Colonic mucosa (tissue), 4 donors: ENCODE results near the gene CHAMP1. TPM values are rescaled to one million over a fixed set of nuclear protein-coding genes. Genes with fewer than 3 reads are reported as not detected.

Source experiments
- DNase-seq: peaks from one replicate; pipeline ENCODE4 v3.0.0-alpha.2; 2020
- H3K27ac ChIP-seq: fragments of 200-600 bp; one replicate; pipeline ENCODE4 v1.8.0; 2021
- H3K27me3 ChIP-seq: fragments of 200-600 bp; one replicate; pipeline ENCODE4 v1.8.0; 2021
- H3K36me3 ChIP-seq: fragments of 200-600 bp; one replicate; pipeline ENCODE4 v1.8.0; 2021
- H3K4me1 ChIP-seq: fragments of 200-600 bp; one replicate; pipeline ENCODE4 v1.8.0; 2021; ENCODE audit warnings: mild to moderate bottlenecking
- H3K4me3 ChIP-seq: fragments of 200-600 bp; one replicate; pipeline ENCODE4 v1.8.0; 2021
- H3K9ac ChIP-seq, 2 donors: one replicate each; pipeline ENCODE4 v1.7.0; 2013; ENCODE audit warnings: control low read depth in 2 of 2, low read depth in 2 of 2, low read length in 2 of 2
- H3K9me3 ChIP-seq: fragments of 200-600 bp; one replicate; pipeline ENCODE4 v1.8.0; 2021
- intact Hi-C: fragments of 100-400 bp; cut with DNase I; formaldehyde crosslinking; loops from one replicate; pipeline ENCODE4 v1.14.1; 2022
- total RNA-seq, 2 donors: library from RNA; stranded (reverse); fragmentation: NEBNext Ultra II Directional in 1 of 2; extraction: Animal tissue kit (Norgen Biotek cat#: 25700) in 1 of 2; gene quantifications; one replicate each; pipeline ENCODE4 v1.2.1, GENCODE V29; 2021
- TF ChIP-seq, protein P1 (sequence below): fragments of 200-600 bp; IDR thresholded peaks from one replicate; pipeline ENCODE4 v1.8.0; 2022; ENCODE audit warnings: antibody characterized with exemption, mild to moderate bottlenecking
- donor health status: healthy.
- donor health status: DM: no; HTN: no; CAD: no.
- donor health status: DM: no; HTN: no; CAD: no.

The CHAMP1 gene
- total RNA-seq, 2 donors from 2014 or later: 13.1 to 19.2 TPM

DNA sequence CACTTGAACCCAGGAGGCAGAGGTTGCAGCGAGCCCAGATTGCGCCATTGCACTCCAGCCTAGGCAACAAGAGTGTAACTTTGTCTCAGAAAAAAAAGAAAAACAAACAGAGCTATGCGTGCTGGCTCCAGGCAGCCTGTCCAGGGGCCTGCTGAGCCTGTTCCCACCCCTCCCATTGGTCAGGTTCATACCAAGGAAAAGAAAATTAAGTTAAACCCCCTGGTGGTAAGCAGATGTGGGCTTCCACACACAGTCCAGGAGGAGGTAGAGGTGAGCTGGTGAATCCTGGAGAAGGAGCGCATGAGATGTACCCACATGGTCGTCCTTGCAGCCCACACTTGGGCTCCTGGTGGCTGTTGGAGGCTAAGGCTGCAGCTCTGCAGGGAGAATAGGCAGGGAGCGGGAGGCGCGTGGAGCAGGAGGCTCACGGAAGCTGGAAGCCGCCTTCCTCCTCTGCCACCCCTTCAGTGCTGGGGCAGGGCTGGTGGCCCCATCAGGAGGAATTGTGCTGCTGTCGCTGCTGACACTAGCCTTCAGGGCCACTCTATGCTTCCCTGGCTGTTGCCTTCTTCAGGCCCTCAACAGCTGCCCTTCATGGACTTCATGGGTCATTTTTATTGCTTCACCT, 10.5 kb upstream of the CHAMP1 start:
- Histone ChIP-seq H3K9me3 (no peaks in the 10 kb centered on the region), H3K27me3 (no peaks in the 10 kb centered on the region), H3K36me3 (peaks cover 4% of the 10 kb centered on the region), H3K4me1 (no peaks in the 10 kb centered on the region), H3K9ac (no peak overlapping the region), H3K4me3 (no peak overlapping the region), H3K27ac (no peak overlapping the region)
- intact Hi-C loops: no loop called here
- DNase-seq: no peak
- TF ChIP-seq, protein P1, sequence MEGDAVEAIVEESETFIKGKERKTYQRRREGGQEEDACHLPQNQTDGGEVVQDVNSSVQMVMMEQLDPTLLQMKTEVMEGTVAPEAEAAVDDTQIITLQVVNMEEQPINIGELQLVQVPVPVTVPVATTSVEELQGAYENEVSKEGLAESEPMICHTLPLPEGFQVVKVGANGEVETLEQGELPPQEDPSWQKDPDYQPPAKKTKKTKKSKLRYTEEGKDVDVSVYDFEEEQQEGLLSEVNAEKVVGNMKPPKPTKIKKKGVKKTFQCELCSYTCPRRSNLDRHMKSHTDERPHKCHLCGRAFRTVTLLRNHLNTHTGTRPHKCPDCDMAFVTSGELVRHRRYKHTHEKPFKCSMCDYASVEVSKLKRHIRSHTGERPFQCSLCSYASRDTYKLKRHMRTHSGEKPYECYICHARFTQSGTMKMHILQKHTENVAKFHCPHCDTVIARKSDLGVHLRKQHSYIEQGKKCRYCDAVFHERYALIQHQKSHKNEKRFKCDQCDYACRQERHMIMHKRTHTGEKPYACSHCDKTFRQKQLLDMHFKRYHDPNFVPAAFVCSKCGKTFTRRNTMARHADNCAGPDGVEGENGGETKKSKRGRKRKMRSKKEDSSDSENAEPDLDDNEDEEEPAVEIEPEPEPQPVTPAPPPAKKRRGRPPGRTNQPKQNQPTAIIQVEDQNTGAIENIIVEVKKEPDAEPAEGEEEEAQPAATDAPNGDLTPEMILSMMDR: no peak

DNA sequence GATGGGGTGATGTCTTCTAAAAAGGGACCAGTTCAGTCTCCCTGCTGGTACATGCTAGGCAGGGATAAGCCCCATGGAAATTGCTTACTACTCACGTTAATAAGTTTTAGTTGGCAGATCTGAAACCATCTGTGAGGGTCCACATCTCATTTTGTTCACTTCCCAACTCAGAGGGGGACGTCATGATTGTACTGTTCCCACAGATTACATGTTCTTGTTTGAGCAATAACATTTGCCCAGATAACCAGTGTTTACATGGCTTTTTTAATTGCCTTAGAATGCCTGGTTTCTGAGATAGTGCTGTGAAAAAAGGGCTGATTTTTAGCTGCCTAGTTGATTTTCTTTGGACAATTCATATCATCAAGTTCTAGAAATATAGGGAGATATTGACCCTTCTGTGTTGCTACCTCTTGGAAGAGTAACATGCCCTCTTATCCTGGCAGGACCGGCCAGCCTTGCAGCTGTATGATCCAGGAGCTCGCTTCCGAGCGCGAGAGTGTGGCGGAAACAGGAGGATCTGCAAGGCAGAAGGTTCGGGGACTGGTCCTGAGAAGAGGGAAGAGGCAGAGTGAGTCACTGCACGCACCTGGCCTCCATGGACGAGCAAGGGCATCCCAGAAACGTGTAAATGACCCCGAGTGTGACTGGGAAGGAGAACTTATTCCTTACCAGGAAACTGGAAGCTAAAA, 9.8 kb upstream of the CHAMP1 start:
- no peak overlapping the region for H3K27ac ChIP-seq

DNA sequence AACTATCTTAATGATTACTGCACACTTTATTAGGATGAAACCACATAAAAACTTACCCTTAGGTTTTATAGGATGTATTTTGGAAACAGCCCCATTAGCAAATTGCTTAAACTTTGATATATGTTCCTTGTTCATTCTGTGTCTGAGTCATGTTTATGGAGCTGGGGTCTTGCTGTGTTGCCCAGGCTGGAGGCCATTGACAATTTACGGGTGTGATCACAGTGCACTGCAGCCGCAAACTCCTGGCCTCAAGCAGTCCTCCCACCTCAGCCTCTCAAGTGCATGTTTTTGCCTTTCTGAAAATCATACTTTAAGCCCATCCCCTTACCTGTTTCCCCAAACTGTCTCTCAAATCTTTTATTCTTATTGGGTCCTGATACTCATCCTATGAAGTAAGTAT, 5.2 kb upstream of the CHAMP1 start:
- no peaks in the 10 kb centered on the region for H3K36me3 ChIP-seq
- TF ChIP-seq, protein P1: no peak
- no peak for DNase-seq
- intact Hi-C loops: no loop called here
- H3K9me3 ChIP-seq: no peaks in the 10 kb centered on the region
- no peaks in the 10 kb centered on the region for H3K4me1 ChIP-seq
- no peaks in the 10 kb centered on the region for H3K27me3 ChIP-seq
- H3K4me3 ChIP-seq: no peak overlapping the region
- no peak overlapping the region for H3K9ac ChIP-seq
- no peak overlapping the region for H3K27ac ChIP-seq

More for the DNA sequence above, 9.8 kb upstream of the CHAMP1 start:
- peaks cover 4% of the 10 kb centered on the region for H3K36me3 ChIP-seq
- TF ChIP-seq, protein P1: no peak
- H3K9ac ChIP-seq: no peak overlapping the region
- no peaks in the 10 kb centered on the region for H3K4me1 ChIP-seq
- H3K4me3 ChIP-seq: no peak overlapping the region
- intact Hi-C loops: no loop called here
- no peaks in the 10 kb centered on the region for H3K9me3 ChIP-seq
- no peaks in the 10 kb centered on the region for H3K27me3 ChIP-seq
- no peak for DNase-seq

DNA sequence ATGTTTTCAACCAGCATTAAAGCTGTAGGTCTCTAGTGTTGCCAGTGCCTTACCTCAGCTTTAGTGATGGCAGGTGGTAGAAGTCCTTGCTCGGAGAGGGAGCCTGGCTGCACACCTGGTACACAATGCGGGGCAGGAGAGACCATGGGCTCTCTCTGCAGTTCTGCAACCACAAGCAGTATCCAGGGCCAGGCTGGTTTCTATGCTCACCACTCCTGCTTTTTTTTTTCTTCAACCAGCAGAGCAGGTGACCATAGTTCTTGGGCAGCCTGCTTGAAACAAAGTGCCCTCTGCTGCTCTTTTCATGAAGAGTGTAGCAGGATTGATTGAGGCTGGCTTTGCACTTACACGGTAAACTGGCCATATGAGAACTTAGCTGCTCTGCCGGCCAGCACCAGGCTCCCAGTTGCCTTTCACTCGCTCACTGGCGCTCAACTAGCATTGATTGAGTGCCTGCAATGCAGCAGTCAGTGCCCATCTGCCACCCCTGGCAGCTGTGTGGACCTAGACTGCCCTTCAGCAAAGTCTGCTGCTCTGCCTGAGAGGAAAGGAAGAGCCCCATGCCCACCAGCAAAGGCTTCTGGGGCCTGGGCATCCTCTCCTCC, 4.4 kb upstream of the CHAMP1 start:
- no peak overlapping the region for H3K4me3 ChIP-seq
- no peaks in the 10 kb centered on the region for H3K9me3 ChIP-seq
- H3K9ac ChIP-seq: no peak overlapping the region
- no peaks in the 10 kb centered on the region for H3K36me3 ChIP-seq
- H3K4me1 ChIP-seq: no peaks in the 10 kb centered on the region
- TF ChIP-seq, protein P1: no peak
- no peak overlapping the region for H3K27ac ChIP-seq
- DNase-seq: no peak
- H3K27me3 ChIP-seq: no peaks in the 10 kb centered on the region
- intact Hi-C loops: no loop called here

DNA sequence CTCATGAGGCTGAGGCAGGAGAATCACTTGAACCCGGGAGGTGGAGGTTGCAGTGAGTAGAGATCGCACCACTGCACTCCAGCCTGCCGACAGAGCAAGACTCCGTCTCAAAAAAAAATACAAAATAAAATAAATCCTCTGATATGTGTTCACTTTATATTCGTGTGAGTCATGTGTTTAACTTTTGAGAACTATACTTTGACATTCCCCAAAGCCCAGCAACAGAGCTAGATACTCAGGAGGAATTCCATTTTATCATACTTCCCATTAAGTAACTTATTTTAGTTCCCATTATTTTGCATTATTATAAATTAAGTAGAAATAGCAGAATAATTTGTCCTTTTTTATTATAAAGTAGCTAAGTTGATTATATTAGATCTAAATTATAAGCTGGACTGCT, 3.3 kb upstream of the CHAMP1 start:
- TF ChIP-seq, protein P1: no peak
- H3K9ac ChIP-seq: no peak overlapping the region

More for the DNA sequence above, 3.3 kb upstream of the CHAMP1 start:
- no peaks in the 10 kb centered on the region for H3K27me3 ChIP-seq
- no peak for DNase-seq
- no peaks in the 10 kb centered on the region for H3K36me3 ChIP-seq
- intact Hi-C loops: no loop called here
- H3K4me1 ChIP-seq: no peaks in the 10 kb centered on the region
- no peak overlapping the region for H3K27ac ChIP-seq
- H3K9me3 ChIP-seq: no peaks in the 10 kb centered on the region
- H3K4me3 ChIP-seq: no peak overlapping the region
